BJ (cell line): ENCODE results near the gene CCNJL. TPM values are rescaled to one million over a fixed set of nuclear protein-coding genes. Genes with fewer than 3 reads are reported as not detected.

Experiments used
- CTCF ChIA-PET: fragments of 350-600 bp; formaldehyde crosslinking; extraction: SDS; loops from one replicate; lab custom pipeline; 2021; ENCODE audit warnings: antibody characterized with exemption, inconsistent platforms; lab: Yijun Ruan, JAX
- POLR2A ChIA-PET: fragments of 300-600 bp; sonication (Branson Sonifier 250); formaldehyde crosslinking; extraction: SDS; loops from one replicate; lab custom pipeline; 2021; ENCODE audit warnings: antibody characterized with exemption; lab: Charles Lee
- DNase-seq: peaks from one replicate; pipeline ENCODE4 v3.0.0-alpha.2; 2011; ENCODE audit warnings: low read depth
- H3K27me3 ChIP-seq: 2 replicates; pipeline ENCODE4 v1.6.0; 2011; ENCODE audit warnings: low read length; ENCODE audit not compliant: control insufficient read depth, insufficient read depth
- H3K36me3 ChIP-seq: 2 replicates; pipeline ENCODE4 v1.5.1; 2011; ENCODE audit warnings: low read length; ENCODE audit not compliant: control insufficient read depth, insufficient read depth
- H3K4me3 ChIP-seq: 2 replicates; pipeline ENCODE4 v1.5.1; 2011; ENCODE audit warnings: low read depth, mild to moderate bottlenecking, control low read depth, low read length
- polyA plus RNA-seq: library from polyadenylated mRNA; depleted of rRNA; stranded (reverse); fragments of >200 nt; gene quantifications from 2 replicates; pipeline ENCODE4 v1.2.3, GENCODE V29; 2011
- TF ChIP-seq, protein P1 (sequence below): IDR thresholded peaks from 2 replicates; pipeline ENCODE4 v1.5.1; 2011; ENCODE audit warnings: low read depth, mild to moderate bottlenecking, control low read depth, inconsistent platforms, low read length, moderate library complexity; ENCODE audit not compliant: insufficient read depth

CCNJL gene
- polyA plus RNA-seq, 1 experiment = 0.71 TPM

DNA sequence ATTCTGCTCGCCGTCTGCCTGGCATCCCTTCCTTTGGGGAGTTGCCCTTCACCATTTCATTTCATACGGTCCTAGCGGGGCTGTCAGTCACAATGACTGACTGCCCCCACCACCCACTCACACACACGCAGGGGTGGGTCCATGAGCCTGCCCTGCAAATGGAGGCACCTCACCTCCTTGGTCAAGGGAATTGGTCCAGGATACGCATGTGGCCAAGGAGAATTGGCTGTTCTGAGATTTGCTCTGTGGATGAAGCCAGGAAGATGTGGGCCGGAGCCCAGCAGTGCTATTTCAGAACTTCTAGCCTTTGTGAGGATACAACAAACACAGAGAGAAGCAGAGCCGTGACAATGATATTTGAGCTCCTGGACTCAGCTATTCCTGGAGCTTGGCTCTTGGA is 41.0 kb upstream of the CCNJL start:
- no peaks in the 10 kb centered on the region for H3K36me3 ChIP-seq
- H3K4me3 ChIP-seq = no peak overlapping the region
- DNase-seq = no peak
- ChIA-PET CTCF (no interaction called here), POLR2A (no interaction called here)
- TF ChIP-seq, protein P1, sequence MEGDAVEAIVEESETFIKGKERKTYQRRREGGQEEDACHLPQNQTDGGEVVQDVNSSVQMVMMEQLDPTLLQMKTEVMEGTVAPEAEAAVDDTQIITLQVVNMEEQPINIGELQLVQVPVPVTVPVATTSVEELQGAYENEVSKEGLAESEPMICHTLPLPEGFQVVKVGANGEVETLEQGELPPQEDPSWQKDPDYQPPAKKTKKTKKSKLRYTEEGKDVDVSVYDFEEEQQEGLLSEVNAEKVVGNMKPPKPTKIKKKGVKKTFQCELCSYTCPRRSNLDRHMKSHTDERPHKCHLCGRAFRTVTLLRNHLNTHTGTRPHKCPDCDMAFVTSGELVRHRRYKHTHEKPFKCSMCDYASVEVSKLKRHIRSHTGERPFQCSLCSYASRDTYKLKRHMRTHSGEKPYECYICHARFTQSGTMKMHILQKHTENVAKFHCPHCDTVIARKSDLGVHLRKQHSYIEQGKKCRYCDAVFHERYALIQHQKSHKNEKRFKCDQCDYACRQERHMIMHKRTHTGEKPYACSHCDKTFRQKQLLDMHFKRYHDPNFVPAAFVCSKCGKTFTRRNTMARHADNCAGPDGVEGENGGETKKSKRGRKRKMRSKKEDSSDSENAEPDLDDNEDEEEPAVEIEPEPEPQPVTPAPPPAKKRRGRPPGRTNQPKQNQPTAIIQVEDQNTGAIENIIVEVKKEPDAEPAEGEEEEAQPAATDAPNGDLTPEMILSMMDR = no peak
- H3K27me3 ChIP-seq = no peaks in the 10 kb centered on the region; the same call in 1 of the 2 replicates

DNA sequence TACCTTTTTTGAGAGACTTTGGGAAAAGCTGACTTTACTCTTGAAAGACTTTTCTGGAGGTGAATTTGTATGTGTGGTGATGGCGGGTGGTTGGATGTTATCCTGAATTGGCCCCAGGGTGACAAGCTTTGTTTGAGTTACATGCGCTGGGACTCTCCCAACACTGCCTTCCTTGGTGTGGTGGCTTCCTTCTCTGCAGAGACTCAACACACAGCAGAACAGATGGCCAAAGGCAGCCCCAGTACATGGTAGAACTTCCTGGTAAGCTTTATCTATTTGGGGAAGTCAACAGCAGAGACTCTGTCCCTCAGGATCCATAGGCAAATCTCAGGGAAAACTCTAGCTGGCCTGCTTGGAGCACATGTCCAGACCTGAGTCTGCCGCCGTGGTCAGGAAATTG is 39.9 kb upstream of the CCNJL start:
- Histone ChIP-seq H3K4me3 (no peak overlapping the region), H3K27me3 (no peaks in the 10 kb centered on the region), H3K36me3 (no peaks in the 10 kb centered on the region)
- TF ChIP-seq, protein P1 = no peak
- ChIA-PET CTCF (interaction anchor here (0.9 to 1.6 kb wide), 5 partner anchors 9 to 331 kb away, joined by 3 to 5 read pairs (median 4); no protein-coding TSS in a partner anchor), POLR2A (no interaction called here)
- no peak for DNase-seq

- TF ChIP-seq, protein P1 = no peak
- Histone ChIP-seq H3K27me3 (no peaks in the 10 kb centered on the region), H3K4me3 (no peak overlapping the region), H3K36me3 (no peaks in the 10 kb centered on the region)
- POLR2A ChIA-PET = no interaction called here
- CTCF ChIA-PET = interaction anchor here (0.6 kb wide), 1 partner anchor 14 kb away, joined by 3 read pairs; no protein-coding TSS in a partner anchor
- DNase-seq = no peak
These were observed 37.6 kb upstream of the CCNJL start for GRCh38 chr5:160349935-160350303.

GRCh38 chr5:160349249-160349934 is 37.0 kb upstream of the CCNJL start:
- H3K4me3 ChIP-seq = no peak overlapping the region
- POLR2A ChIA-PET = no interaction called here
- TF ChIP-seq, protein P1 = no peak

GRCh38 chr5:160348080-160348479 is 35.7 kb upstream of the CCNJL start:
- CTCF ChIA-PET = interaction anchor here (1.0 to 7.5 kb wide), 3 partner anchors 24 to 326 kb away, joined by 3 to 193 read pairs (median 3); no protein-coding TSS in a partner anchor
- no peak for DNase-seq
- no peak overlapping the region for H3K4me3 ChIP-seq
- H3K27me3 ChIP-seq = no peaks in the 10 kb centered on the region
- POLR2A ChIA-PET = no interaction called here
- TF ChIP-seq, protein P1 = no peak
- no peaks in the 10 kb centered on the region for H3K36me3 ChIP-seq

More at GRCh38 chr5:160349249-160349934, 37.0 kb upstream of the CCNJL start:
- Histone ChIP-seq H3K27me3 (no peaks in the 10 kb centered on the region), H3K36me3 (no peaks in the 10 kb centered on the region)
- no peak for DNase-seq
- CTCF ChIA-PET = no interaction called here
